Kidney glomerular epithelial cell (primary cell): ENCODE data around the gene TRIM29.
"Not testable (repeated sequence)": the region's sequence is repeated elsewhere in the genome, so short reads cannot be mapped to it uniquely, and the experiment has no call there.

ENCODE experiments used
- DNase-seq: peaks from one replicate; lab custom pipeline; 2025; lab: John Stamatoyannopoulos, UW

The TRIM29 gene

GRCh38 chr11:120137611-120138521 is at the start of gene TRIM29:
TRIM29 (minus strand) TSS chr11:120138113; CDS start chr11:120138031, 82 bp downstream.
- DNase-seq = peak; percentile 25

- DNase-seq = peak; percentile 8
Measured at GRCh38 chr11:120186774-120187591, 49.1 kb upstream of the TRIM29 start.

GRCh38 chr11:120186456-120186773 is 48.5 kb upstream of the TRIM29 start:
- DNase-seq = no peak

- DNase-seq = no peak
Measured at GRCh38 chr11:120185706-120186455, 48.0 kb upstream of the TRIM29 start.

- peak; percentile 29 for DNase-seq
Measured at GRCh38 chr11:120184946-120185705, 47.2 kb upstream of the TRIM29 start.

- no peak for DNase-seq
Measured at GRCh38 chr11:120184371-120184945, 46.5 kb upstream of the TRIM29 start.

GRCh38 chr11:120183701-120184141 is 45.8 kb upstream of the TRIM29 start:
- DNase-seq = no peak

GRCh38 chr11:120182790-120183491 is 45.0 kb upstream of the TRIM29 start:
- DNase-seq = no peak

GRCh38 chr11:120182372-120182771 is 44.5 kb upstream of the TRIM29 start:
- DNase-seq = no peak

GRCh38 chr11:120181376-120181975 is 43.6 kb upstream of the TRIM29 start:
- peak; percentile 39 for DNase-seq

GRCh38 chr11:120180551-120181232 is 42.8 kb upstream of the TRIM29 start:
- DNase-seq = peak; percentile 67

- DNase-seq = not testable (repeated sequence)
Measured at GRCh38 chr11:120180063-120180462, 42.1 kb upstream of the TRIM29 start.

- DNase-seq = no peak
Measured at GRCh38 chr11:120179057-120179672, 41.3 kb upstream of the TRIM29 start.

GRCh38 chr11:120178561-120179056 is 40.7 kb upstream of the TRIM29 start:
- no peak for DNase-seq

GRCh38 chr11:120174866-120175265 is 37.0 kb upstream of the TRIM29 start:
- DNase-seq = no peak

GRCh38 chr11:120173807-120174206 is 35.9 kb upstream of the TRIM29 start:
- DNase-seq = no peak

GRCh38 chr11:120173019-120173705 is 35.2 kb upstream of the TRIM29 start:
- DNase-seq = no peak
